DOHH2 (cell line): ENCODE results near the gene LRRC71.

ENCODE experiments used
- EZH2phosphoT487 ChIP-seq: fragments of 200-600 bp; sonication (generic); IDR thresholded peaks from 2 replicates; pipeline ENCODE4 v1.6.1; 2017; ENCODE audit warnings: borderline replicate concordance, mild to moderate bottlenecking, antibody characterized with exemption, low read length, moderate library complexity, mixed read lengths
- TF ChIP-seq, protein P1 (sequence below): fragments of 200-600 bp; sonication (generic); IDR thresholded peaks from one replicate; pipeline ENCODE4 v1.5.1; 2014; ENCODE audit warnings: antibody characterized with exemption, mild to moderate bottlenecking, low read depth, low read length; ENCODE audit not compliant: poor library complexity, severe bottlenecking

DNA sequence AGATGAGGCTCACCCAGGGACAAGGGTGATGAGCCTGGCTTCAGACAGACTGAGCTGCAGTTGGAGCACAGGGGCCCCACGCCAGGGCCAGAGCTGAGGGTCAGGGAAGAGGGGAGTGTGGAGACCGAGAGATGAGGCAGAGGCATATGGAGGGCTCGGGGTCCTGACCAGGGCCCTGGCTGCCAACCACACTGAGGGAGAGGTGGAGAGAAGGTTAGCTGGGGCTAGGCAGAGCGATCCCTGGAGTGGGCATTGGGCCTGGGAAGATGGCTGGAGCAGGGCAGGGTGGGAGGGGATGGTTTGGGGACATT lies 18.9 kb upstream of the LRRC71 start:
- TF ChIP-seq, protein P1, sequence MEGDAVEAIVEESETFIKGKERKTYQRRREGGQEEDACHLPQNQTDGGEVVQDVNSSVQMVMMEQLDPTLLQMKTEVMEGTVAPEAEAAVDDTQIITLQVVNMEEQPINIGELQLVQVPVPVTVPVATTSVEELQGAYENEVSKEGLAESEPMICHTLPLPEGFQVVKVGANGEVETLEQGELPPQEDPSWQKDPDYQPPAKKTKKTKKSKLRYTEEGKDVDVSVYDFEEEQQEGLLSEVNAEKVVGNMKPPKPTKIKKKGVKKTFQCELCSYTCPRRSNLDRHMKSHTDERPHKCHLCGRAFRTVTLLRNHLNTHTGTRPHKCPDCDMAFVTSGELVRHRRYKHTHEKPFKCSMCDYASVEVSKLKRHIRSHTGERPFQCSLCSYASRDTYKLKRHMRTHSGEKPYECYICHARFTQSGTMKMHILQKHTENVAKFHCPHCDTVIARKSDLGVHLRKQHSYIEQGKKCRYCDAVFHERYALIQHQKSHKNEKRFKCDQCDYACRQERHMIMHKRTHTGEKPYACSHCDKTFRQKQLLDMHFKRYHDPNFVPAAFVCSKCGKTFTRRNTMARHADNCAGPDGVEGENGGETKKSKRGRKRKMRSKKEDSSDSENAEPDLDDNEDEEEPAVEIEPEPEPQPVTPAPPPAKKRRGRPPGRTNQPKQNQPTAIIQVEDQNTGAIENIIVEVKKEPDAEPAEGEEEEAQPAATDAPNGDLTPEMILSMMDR = no peak
- no peak for TF ChIP-seq EZH2phosphoT487
